HG03354 (cell line): ENCODE measurements around the gene RAB11FIP5.
"Not testable (repeated sequence)": the region's sequence is repeated elsewhere in the genome, so short reads cannot be mapped to it uniquely, and the experiment has no call there.

Experiments used
- ATAC-seq: cut with Tn5 transposase; IDR thresholded peaks from one replicate; pipeline ENCODE4 v1.9.1; 2021; ENCODE audit warnings: mild to moderate bottlenecking; ENCODE audit not compliant: unreplicated experiment, poor library complexity, severe bottlenecking

Gene RAB11FIP5

GRCh38 chr2:73112026-73112912, 479 bp downstream of the RAB11FIP5 start:
- ATAC-seq, result peak; percentile 30

DNA sequence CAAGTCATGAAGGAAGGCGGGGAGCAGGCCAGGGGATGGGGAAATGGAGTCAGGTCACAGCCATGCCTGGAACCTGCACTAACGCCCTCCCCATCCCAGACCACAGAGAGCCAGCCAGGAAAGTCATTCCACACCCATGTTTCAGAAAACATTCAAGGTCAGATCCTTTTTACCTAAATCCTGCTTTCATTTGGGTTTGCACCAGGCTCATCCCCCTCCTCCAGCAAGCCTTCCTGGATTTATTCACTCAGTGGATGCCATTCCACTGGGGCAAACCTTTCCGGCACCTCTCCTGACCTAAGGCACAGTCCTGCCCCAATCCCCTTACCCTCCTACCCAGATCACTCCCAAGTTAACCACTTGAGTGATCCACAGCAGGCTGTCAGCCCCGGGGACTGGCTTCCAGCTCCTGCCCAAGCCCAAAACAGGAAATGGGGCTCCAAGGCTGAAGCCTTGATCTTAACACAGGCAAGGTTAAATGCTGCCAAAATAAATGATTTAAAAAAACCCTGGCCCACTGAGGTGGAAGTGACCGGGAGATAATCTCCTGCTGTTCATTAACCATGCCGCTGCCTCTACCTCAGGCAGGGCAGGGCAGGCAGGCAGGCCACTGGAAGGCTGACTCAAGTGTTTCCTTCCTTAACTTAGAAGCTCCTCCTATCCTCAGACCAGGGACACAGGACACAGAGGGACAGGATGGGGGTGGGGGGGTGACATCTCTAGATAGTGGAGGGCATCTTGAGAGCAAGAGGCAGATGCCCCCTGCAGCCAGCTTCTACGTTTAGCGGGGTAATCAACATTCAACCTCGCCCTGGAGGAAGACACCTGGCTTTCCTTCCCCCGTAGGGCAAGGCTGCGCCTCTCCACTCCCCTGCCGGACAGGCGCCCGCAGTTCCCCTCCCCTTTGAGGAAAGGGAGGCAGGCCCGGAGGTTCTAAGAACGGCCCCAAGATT, 1.4 kb downstream of the RAB11FIP5 start:
- no peak for ATAC-seq

GRCh38 chr2:73110168-73111072, 2.3 kb downstream of the RAB11FIP5 start:
- no peak for ATAC-seq

DNA sequence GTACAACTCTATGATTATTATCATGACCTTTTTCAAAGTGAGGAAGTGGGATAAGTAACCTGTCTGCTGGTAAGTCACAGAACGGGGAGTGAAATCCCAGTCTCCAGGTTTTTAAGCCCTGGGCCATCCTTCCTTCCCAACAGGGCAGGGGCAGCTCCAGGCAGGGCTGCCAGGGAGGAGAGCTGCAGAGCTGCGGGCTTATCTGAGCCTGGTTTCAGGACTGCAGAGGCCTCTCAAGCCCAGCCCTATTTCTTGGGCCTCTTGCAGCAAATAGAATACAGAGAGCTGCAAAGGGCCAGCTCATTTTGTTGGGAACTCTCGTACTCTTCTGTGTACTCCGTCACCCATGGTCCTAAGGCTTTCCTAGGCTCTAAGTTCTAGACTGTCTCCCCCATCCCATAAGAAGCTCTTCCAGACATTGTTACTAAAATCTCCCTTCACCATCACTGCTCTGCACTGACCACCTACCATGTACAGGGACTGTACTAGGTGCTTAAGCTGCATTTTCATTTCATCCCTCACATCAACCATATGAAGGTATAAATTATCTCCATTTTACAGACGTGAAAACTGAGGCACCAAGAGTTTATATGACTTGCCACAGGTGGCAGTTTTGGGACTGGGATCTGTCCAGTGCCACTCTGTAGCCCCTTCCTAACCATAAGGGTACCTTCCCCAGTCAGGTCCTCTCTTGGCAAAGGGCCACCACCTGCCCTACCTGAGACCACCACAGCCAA, 3.1 kb downstream of the RAB11FIP5 start:
- no peak for ATAC-seq

- no peak for ATAC-seq
Observed at GRCh38 chr2:73107211-73107926, 5.4 kb downstream of the RAB11FIP5 start.

DNA sequence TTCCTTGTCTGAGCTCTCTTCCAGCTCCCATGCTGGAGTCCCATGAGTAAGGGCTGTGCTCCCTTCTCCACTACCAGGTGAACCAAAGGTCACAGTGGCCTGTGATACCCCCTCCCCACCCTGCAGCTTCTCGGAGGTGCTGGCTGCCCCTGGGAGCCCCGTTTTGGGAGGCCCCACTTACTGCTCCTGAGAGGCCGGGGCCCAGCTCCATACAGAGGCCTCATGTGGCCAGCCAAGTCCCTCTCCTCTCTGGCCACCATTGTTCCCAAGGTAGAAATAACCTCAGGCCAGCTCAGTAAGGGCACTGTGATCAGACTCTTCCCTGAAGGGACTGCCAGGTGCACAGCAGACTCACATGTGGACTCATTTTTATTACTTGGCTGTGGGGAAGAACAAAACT, 6.0 kb downstream of the RAB11FIP5 start:
- no peak for ATAC-seq

- ATAC-seq, result no peak
Observed at GRCh38 chr2:73105511-73105971, 7.2 kb downstream of the RAB11FIP5 start.

GRCh38 chr2:73104933-73105332, 7.8 kb downstream of the RAB11FIP5 start:
- no peak for ATAC-seq

- ATAC-seq, result no peak
Observed at GRCh38 chr2:73103018-73103542, 9.7 kb downstream of the RAB11FIP5 start.

- no peak for ATAC-seq
Observed at GRCh38 chr2:73101626-73102256, 11.0 kb downstream of the RAB11FIP5 start.

GRCh38 chr2:73100956-73101355, 11.8 kb downstream of the RAB11FIP5 start:
- no peak for ATAC-seq

DNA sequence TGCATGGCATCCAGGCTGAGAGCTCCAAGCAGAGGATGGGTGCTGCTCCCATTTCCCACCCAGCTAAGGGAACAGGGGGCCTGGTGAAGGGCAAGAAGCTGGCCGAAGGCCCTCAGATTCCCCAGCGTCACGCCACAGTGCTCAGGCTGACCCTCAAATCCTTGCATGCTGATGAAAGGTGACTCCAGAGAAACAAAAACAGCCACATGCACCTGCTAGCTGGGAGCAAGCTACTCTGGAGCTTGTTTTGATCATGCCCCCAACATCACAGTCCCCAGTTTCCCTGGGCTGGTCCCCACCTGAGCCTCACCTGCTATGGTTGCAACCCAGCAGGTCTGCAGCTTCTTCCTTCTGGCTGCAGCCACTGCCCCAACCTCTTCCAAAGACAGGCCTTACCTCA, 13.3 kb downstream of the RAB11FIP5 start:
- ATAC-seq, result no peak

- ATAC-seq, result no peak
Observed at GRCh38 chr2:73095910-73096309, 16.8 kb downstream of the RAB11FIP5 start.

DNA sequence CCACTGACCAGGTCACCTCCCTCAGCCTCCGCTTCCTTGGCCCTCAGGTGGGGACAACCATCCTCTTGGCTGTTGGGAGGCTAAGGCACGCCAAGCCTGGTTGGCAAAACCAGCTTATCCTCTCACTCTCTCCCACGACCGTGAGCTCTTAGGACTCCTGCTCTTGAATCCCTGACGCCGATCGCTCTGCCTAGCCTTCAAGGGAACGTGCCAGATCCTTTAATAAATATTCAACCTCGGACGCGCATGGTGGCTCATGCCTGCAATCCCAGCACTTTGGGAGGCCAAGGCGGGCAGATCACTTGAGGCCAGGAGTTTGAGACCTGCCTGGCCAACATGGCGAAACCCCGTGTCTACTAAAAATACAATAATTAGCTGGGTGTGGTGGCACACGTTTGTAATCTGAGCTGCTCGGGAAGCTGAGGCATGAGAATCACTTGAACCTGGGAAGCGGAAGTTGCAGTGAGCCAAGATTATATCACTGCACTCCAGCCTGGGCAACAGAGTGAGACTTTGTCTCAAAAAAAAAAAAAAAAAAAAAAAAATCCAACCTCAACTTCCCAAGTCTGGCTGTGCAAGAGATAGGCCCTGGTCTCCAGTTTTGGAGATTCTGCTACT, 19.0 kb downstream of the RAB11FIP5 start:
- ATAC-seq, result not testable (repeated sequence)

GRCh38 chr2:73092146-73092783, 20.5 kb downstream of the RAB11FIP5 start:
- no peak for ATAC-seq

DNA sequence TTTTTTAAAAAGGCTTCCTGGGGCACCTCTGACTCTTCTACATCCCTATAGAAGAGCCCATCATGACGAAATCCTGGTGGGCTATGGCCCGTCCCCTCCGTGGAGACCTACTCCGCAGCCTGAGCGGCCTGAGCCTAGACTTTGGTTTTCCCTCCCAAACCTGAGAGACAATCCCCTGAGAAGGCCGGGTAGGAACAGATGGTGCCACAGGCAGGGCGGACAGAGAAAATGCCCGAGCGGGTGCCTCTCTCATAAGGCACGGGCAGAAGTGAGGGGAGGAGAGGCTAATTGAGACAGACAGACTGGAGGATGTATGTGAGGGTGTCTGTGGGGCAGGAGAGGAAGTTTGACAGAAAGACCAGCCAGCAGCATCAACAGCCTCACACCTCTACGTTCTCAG, 21.1 kb downstream of the RAB11FIP5 start:
- ATAC-seq, result no peak

DNA sequence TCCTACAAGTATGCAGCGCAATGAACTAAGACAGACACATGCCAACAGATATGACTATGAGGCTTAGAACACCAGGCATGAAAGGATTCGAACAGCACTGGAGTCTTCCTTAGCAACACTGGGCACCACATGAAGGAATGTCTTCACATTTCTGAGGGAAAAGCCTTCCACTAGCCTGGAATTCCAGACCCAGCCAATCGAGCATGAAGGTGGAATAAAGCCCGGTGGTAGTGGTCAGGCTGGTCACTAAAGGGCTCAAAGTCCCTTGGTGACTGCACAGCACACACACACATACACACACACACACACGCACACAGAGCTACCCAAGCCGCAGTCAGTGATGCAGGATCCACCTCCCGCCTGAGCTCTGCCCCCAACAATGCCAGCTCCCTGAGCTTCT, 21.6 kb downstream of the RAB11FIP5 start:
- no peak for ATAC-seq
